ENCODE results near the gene ASB10.

Gene ASB10

GRCh38 chr7:151161757-151162156 lies 25.3 kb downstream of the ASB10 start:
- no peak for DNase-seq

- DNase-seq, result no peak
Measured at GRCh38 chr7:151157645-151158329, 29.3 kb downstream of the ASB10 start.

- no peak for DNase-seq
Measured at GRCh38 chr7:151152643-151153513, 34.2 kb downstream of the ASB10 start.

GRCh38 chr7:151150388-151150787 lies 36.7 kb downstream of the ASB10 start:
- DNase-seq, result no peak

GRCh38 chr7:151148319-151149259 lies 38.5 kb downstream of the ASB10 start:
- no peak for DNase-seq

GRCh38 chr7:151146761-151147160 lies 40.3 kb downstream of the ASB10 start:
- DNase-seq, result no peak

- DNase-seq, result no peak
Measured at GRCh38 chr7:151144387-151144786, 42.7 kb downstream of the ASB10 start.

GRCh38 chr7:151143261-151144015 lies 43.6 kb downstream of the ASB10 start:
- no peak for DNase-seq

- DNase-seq, result no peak
Measured at GRCh38 chr7:151142686-151143040, 44.4 kb downstream of the ASB10 start.

GRCh38 chr7:151141855-151142685 lies 45.0 kb downstream of the ASB10 start:
- DNase-seq, result no peak

- DNase-seq, result no peak
Measured at GRCh38 chr7:151141311-151141854, 45.7 kb downstream of the ASB10 start.

- no peak for DNase-seq
Measured at GRCh38 chr7:151140826-151141225, 46.2 kb downstream of the ASB10 start.

GRCh38 chr7:151139791-151140190 lies 47.3 kb downstream of the ASB10 start:
- no peak for DNase-seq

GRCh38 chr7:151139071-151139790 lies 47.8 kb downstream of the ASB10 start:
- DNase-seq, result no peak

- DNase-seq, result no peak
Measured at GRCh38 chr7:151138153-151138851, 48.7 kb downstream of the ASB10 start.

- no peak for DNase-seq
Measured at GRCh38 chr7:151137791-151138152, 49.3 kb downstream of the ASB10 start.

- no peak for DNase-seq
Measured at GRCh38 chr7:151137076-151137675, 49.9 kb downstream of the ASB10 start.

- no peak for DNase-seq
Measured at GRCh38 chr7:151135866-151136843, 50.9 kb downstream of the ASB10 start.
